22Rv1 (cell line): ENCODE measurements around the gene RAET1G.

ENCODE experiments used
- CTCF ChIP-seq: fragments of 450-650 bp; IDR thresholded peaks from 2 replicates; pipeline ENCODE4 v1.5.1; 2017; ENCODE audit warnings: mild to moderate bottlenecking
- ZFX ChIP-seq: fragments of 450-650 bp; IDR thresholded peaks from 2 replicates; pipeline ENCODE4 v1.6.1; 2017; ENCODE audit warnings: antibody characterized with exemption, borderline replicate concordance

DNA sequence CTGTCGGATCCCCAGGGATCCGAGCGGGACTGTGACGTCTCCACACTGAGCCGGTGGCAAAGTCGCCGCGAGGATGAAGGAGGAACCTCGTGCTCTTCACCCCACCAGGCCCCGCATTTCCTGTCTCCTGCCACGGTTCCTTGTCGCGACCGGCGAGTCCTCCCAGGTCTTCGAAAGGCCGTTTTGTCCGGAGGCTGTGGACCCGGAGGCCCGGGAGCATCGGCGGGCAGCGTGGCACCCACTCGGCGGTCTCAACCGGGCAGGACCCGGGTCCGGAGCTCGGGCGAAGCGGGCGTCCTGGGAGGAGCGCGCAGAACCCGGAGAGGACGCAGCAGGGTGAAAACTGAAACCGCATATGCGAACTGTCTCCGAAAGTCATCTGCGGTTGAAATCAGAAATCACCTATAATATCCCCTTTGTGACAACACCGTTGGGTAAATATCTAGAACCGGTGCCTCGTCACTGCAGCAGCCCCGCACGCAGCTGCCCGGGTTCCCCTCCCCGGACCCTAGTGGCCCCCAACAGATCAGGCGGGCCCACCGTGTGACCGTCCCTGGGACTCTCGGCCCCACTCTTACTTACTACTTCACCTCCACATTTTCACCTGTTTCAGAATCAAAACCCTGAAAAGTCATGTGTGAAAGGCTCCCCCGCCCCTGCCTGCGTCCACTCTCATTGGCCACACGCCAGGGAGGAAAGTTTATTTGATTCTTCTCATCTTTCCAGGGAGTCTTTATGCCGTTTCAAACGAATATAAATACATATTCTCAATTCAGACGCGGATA is 15.8 kb upstream of the RAET1G start:
- TF ChIP-seq CTCF (no peak), ZFX (no peak)
